GM12873 (cell line): ENCODE measurements around the gene EHMT1.

Source experiments
- CTCF ChIP-seq: IDR thresholded peaks from 2 replicates; pipeline ENCODE4 v1.5.1; 2012; ENCODE audit warnings: low read depth, mild to moderate bottlenecking, moderate library complexity, low read length, control low read depth; ENCODE audit not compliant: insufficient read depth; ENCODE audit errors: missing control alignments

EHMT1 gene

GRCh38 chr9:137879052-137879451 is 260.2 kb downstream of the EHMT1 start:
- TF ChIP-seq CTCF: no peak

- TF ChIP-seq CTCF: no peak
Observed at GRCh38 chr9:137879566-137880150, 260.9 kb downstream of the EHMT1 start.

GRCh38 chr9:137880160-137880975 is 261.6 kb downstream of the EHMT1 start:
- no peak for TF ChIP-seq CTCF

- no peak for TF ChIP-seq CTCF
Observed at GRCh38 chr9:137880976-137881530, 262.2 kb downstream of the EHMT1 start.

GRCh38 chr9:137881591-137882505 is 263.0 kb downstream of the EHMT1 start:
- TF ChIP-seq CTCF: no peak

- no peak for TF ChIP-seq CTCF
Observed at GRCh38 chr9:137882506-137882821, 263.7 kb downstream of the EHMT1 start.
